Lower leg skin (tissue), 4 donors: ENCODE results near the gene KMO. TPM values are rescaled to one million over a fixed set of nuclear protein-coding genes. Genes with fewer than 3 reads are reported as not detected.

Experiments used
- DNase-seq, 2 donors: peaks; one replicate each; pipeline ENCODE4 v3.0.0-alpha.2; 2019; ENCODE audit warnings: low spot score in 2 of 2
- H3K4me3 ChIP-seq: fragments of 200-600 bp; sonication (generic); 2 replicates; pipeline ENCODE4 v1.5.1; 2017; ENCODE audit warnings: mild to moderate bottlenecking, low read depth; ENCODE audit not compliant: poor library complexity, severe bottlenecking
- CTCF ChIP-seq, 3 donors: fragments of 450-650 bp; IDR thresholded peaks; one replicate each; pipeline ENCODE4 v1.5.1; 2016; ENCODE audit warnings: antibody characterized with exemption in 3 of 3, mild to moderate bottlenecking in 3 of 3, moderate library complexity in 2 of 3
- POLR2A ChIP-seq, 2 donors: fragments of 450-650 bp; IDR thresholded peaks; one replicate each; pipeline ENCODE4 v1.6.1; 2016 to 2017; ENCODE audit warnings: antibody characterized with exemption in 2 of 2, mild to moderate bottlenecking in 1 of 2, moderate library complexity in 1 of 2
- WGBS, 2 donors: methylation state at CpG; one replicate each; pipeline ENCODE4 v1.1.5; 2018; 5-methylcytosine and 5-hydroxymethylcytosine counted together
- intact Hi-C: fragments of 100-400 bp; cut with DNase I; formaldehyde crosslinking; loops from one replicate; pipeline ENCODE4 v1.15.0; 2023; ENCODE audit warnings: low total_unique reads
- total RNA-seq, 4 donors: library from RNA; depleted of rRNA; stranded (reverse); fragments of >200 nt; gene quantifications; one replicate each; pipeline ENCODE4 v1.1.0, GENCODE V29; 2016

KMO gene
- total RNA-seq, 4 donors from 2014 or later: 0.13 to 0.51 (median 0.15) TPM; not detected in 1

- TF ChIP-seq POLR2A (IDR thresholded peaks at IDR 0.05) (no peak), CTCF (IDR thresholded peaks at IDR 0.05) (no peak)
- H3K4me3 ChIP-seq: no peak overlapping the region
- DNase-seq: no peak
- intact Hi-C loops: no loop called here
These were observed 59.1 kb downstream of the KMO start for GRCh38 chr1:241591317-241591716.

- intact Hi-C loops: no loop called here
- H3K4me3 ChIP-seq: no peak overlapping the region
- no peak for DNase-seq
- 76 to 97% methylated on average over 5 of the region's 5 CpGs for WGBS, 2 donors
- TF ChIP-seq POLR2A (IDR thresholded peaks at IDR 0.05) (no peak), CTCF (IDR thresholded peaks at IDR 0.05) (no peak)
These were observed 59.6 kb downstream of the KMO start for GRCh38 chr1:241591736-241592135.

- no peak overlapping the region for H3K4me3 ChIP-seq
- TF ChIP-seq CTCF (IDR thresholded peaks at IDR 0.05) (no peak), POLR2A (IDR thresholded peaks at IDR 0.05) (no peak)
- WGBS, 2 donors: 53 to 62% methylated on average over 3 of the region's 3 CpGs
- intact Hi-C loops: no loop called here
- DNase-seq: no peak
These were observed 60.2 kb downstream of the KMO start for GRCh38 chr1:241592273-241592958.

GRCh38 chr1:241593186-241593585 lies 61.0 kb downstream of the KMO start:
- DNase-seq: no peak
- intact Hi-C loops: no loop called here
- 88 to 98% methylated on average over 1 of the region's 1 CpG for WGBS, 2 donors
- TF ChIP-seq CTCF (IDR thresholded peaks at IDR 0.05) (no peak), POLR2A (IDR thresholded peaks at IDR 0.05) (no peak)
- H3K4me3 ChIP-seq: no peak overlapping the region

- no peak for TF ChIP-seq POLR2A (IDR thresholded peaks at IDR 0.05)
- no peak for TF ChIP-seq CTCF (IDR thresholded peaks at IDR 0.05)
- no peak for DNase-seq
- WGBS, 2 donors: 91 to 93% methylated on average over 6 of the region's 6 CpGs
- H3K4me3 ChIP-seq: no peak overlapping the region
- intact Hi-C loops: no loop called here
These were observed 64.5 kb downstream of the KMO start for GRCh38 chr1:241596633-241597032.

GRCh38 chr1:241598249-241598648 lies 66.1 kb downstream of the KMO start:
- no peak overlapping the region for H3K4me3 ChIP-seq
- intact Hi-C loops: no loop called here
- 86 to 91% methylated on average over 3 of the region's 3 CpGs for WGBS, 2 donors
- DNase-seq: no peak
- TF ChIP-seq CTCF (IDR thresholded peaks at IDR 0.05) (no peak), POLR2A (IDR thresholded peaks at IDR 0.05) (no peak)
